RPMI7951 (cell line): Measurements from ENCODE around the gene PMVK. TPM values are rescaled to one million over a fixed set of nuclear protein-coding genes. Genes with fewer than 3 reads are reported as not detected.

ENCODE experiments used
- DNase-seq: peaks from one replicate; pipeline ENCODE4 v3.0.0-alpha.2; 2012; ENCODE audit warnings: low read depth
- total RNA-seq: library from RNA; depleted of rRNA; stranded (reverse); fragments of >200 nt; shearing (Covaris generic); gene quantifications from 2 replicates; pipeline ENCODE4 v1.2.3, GENCODE V29; 2014

PMVK gene
- total RNA-seq, 1 experiment from 2014 or later: 8.7 TPM

- no peak for DNase-seq
Observed at GRCh38 chr1:154951901-154952657, 15.6 kb upstream of the PMVK start.

- no peak for DNase-seq
Observed at GRCh38 chr1:154948079-154948478, 11.6 kb upstream of the PMVK start.

DNA sequence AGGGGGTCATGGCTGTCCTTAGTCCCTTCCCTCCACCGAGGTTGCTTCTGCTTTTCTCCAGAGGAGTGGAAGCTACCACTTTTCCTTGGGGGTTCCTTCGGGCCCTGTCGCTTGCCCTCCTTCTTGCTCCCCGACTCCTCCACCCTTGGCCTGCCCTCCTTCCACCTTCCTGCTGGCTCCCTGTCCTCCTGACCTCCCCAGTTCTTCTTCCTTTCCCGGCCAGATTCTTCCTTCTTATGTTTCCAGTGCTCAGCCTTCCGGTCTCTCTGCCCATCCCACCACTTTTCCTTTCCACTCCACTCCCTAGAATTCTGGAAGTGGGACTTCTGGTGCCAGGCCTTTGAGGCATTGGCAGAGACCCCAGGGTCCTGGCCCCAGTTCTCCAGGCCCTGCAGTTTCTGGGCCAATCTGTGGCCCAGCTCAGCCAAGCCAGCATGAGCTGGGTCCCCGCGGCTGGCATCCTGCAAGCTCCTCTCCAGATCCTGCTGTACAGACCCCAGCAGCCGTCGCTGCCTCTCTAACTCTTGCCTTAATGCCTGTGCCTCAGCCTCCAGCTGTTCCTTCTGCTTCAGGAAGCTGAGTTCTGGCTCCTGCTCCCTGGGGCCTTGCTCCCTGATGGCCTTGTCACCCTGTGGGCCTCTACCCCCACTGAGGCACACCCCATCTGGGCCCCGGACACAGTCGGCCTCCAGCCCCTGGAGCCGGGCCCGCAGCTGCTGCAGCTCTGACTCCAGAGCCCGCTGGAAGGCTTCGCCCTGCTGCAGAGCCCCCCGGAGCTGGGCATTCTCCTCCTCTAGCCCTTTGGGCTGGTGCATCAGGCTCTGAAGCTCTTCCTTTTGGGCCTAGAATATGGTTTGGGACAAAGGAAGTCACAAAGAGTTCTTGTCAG is 9.7 kb upstream of the PMVK start:
- DNase-seq: no peak

GRCh38 chr1:154945160-154945961 is 8.8 kb upstream of the PMVK start:
- no peak for DNase-seq

GRCh38 chr1:154944401-154945159 is 8.1 kb upstream of the PMVK start:
- DNase-seq: no peak

GRCh38 chr1:154943649-154944400 is 7.3 kb upstream of the PMVK start:
- DNase-seq: no peak

GRCh38 chr1:154941333-154942013 is 5.0 kb upstream of the PMVK start:
- no peak for DNase-seq

DNA sequence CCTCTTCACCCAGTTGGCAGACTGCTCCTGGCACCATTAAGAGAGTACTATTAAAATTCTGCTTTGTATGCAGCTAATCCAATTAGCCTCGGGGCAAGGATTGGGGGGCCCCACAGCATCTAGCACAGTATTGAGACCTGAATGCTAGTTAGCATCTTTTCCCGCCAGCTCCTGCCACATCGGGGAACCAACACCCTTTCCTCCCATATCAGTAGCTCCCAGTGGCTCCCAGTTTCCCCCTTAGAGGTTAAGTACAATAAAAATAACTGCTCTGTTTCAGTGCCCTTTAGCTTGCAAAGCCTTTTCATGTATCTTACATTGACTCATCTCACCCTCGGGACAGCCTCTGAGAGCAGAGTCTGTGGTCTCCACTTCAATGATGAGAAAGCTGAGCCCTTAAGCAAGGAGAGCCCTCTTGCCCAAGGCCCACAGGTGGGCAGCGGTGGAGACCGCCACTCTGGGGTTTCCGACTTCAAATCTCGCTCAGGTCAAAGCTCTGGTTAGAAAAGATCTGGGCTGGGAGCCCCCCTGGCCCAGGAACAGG is 4.2 kb upstream of the PMVK start:
- no peak for DNase-seq

DNA sequence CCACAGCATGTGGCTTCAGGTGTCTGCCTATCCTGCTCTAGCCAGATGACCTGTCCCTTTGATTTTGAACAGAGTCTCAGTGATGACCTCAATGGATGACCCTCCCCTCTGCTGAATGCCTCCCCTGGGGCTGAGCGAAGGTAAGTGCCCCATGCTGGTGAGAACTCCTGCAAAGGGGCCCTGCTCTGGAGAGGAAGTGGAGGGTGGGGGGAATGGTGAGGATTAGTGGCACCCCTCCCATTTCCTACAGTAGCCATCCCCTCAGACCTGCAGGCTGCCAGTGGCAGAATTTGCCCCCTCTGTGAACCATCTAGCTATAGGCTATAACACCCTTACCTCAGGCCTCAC is 3.7 kb upstream of the PMVK start:
- no peak for DNase-seq

- DNase-seq: no peak
Observed at GRCh38 chr1:154938604-154939399, 2.3 kb upstream of the PMVK start.

DNA sequence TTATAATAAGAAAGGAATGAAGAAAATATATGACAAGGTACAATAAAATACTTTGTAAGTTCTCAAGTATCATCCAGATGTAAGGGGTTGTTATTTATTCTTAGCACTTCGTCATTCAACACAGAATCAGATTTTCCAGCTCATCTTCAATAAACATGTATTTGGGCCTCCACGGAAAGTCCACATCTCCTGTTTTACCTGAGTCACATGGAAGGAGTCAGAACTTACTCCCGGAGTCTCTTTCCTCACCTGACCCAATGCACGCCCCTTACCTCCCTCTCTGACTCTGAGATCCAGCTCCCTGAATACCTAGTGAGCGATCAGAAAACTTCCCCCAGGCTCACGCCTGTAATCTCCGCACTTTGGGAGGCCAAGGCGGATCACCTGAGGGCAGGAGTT is 1.5 kb upstream of the PMVK start:
- no peak for DNase-seq

DNA sequence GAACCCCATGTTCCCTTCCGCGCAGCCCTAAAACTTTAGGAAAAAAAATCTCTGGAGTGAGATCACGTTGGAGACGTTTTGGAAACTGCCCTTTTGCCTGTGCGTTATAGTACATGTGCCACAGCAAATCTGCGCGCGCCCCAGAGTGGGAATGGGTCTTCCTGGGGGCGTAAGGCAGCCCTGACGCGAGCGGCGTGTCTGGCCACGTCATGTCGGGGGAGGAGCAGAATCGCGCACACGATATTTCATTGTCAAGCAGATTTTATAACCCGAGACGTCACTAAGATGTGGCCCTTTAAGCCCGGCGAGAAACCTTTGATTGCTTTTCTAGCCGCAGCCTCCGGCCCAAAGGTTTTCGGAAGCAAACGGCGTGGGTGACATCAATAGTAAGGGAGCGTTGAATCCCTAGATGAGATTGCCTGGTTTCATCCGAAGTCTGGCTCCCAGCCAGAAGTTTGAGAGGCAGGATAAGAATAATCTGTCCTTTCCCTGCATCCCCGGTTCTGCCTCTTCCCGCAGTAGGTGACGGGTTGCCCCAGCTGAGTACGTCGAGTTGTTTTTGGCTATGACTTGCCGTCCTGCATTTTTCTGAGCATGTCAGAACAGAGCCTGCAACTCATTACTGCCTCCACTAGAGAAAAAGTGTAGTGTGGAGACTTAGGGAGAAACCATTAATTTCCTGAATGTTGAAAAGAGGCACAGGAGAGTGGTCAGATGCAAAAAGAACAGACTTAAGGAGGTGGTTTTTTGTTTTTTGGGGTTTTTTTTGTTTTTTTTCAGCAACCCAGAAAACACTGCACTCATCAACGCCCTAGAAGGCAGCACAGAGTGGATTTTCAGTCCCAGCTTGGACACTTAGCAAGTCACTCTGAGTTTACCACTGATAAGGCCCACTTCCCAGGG is 817 bp upstream of the PMVK start:
- DNase-seq: peak; percentile 93

DNA sequence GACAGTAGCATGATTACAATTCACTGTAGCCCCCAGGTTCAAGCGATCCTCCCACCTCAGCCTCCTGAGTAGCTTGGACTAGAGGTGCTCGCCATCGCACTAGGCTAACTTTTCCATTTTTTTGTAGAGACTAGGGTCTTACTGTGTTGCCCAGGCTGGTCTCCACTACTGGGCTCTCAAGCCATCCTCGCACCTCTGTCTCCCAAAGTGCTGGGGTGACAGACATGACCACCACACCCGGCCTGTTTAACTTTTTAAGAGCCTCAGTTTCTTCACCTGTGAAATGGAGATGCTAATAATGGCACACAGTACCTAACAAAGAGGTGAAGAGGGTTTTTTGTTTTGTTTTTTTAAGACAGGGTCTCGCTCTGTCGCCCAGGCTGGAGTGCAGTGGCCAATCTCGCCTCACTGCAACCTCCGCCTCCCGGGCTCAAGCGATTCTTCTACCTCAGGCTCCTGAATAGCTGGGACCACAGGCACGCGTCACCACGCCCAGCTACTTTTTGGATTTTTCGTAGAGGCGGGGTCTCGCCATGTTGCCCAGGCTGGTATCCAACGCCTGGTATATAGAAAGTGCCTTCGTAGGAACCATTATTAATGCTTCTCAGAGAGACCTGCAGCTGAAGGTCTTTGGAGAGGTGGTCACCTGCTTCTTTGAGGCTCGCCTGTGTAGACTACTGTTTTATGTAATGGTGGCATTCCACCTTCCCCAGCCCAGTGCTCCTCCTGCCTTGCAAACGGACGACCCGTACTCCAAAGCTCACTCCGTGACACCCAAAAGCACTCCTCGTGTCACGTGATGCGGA is 567 bp downstream of the PMVK start:
- no peak for DNase-seq

DNA sequence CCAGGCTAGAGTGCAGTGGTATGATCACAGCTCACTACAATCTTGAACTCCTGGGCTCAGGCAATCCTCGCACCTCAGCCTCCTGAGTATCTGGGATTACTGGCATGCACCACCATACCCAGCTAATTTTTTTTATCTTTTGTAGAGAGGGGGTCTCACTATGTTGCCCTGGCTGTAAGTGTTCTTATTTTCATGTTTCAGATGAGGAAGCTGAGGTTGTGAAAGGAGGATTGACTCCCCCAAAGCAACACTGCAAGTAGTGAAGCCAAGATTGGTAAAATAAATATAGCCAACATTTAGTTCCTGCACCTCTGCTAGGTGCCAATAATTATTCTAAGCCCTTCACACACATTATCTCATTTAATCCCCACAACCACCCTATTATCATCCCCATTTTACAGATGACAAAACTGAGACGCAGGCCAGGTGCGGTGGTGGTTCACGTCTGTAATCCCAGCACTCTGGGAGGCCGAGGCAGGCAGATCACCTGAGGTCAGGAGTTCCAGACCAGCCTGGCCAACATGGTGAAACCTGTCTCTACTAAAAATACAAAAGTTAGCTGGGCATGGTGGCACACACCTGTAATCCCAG is 2.1 kb downstream of the PMVK start:
- no peak for DNase-seq

GRCh38 chr1:154931940-154932487 is 4.5 kb downstream of the PMVK start:
- DNase-seq: peak; percentile 37

GRCh38 chr1:154926201-154926600 is 10.3 kb downstream of the PMVK start:
- no peak for DNase-seq
